A549 (cell line): ENCODE results near the gene KIFC1. TPM values are rescaled to one million over a fixed set of nuclear protein-coding genes. Genes with fewer than 3 reads are reported as not detected.

Experiments used
- ATAC-seq, 2 experiments: fragments of 200-7000 bp in 1 of 2; fragments of >200 bp in 1 of 2; cut with Nextera tagmentation in 1 of 2; cut with Tn5 transposase in 1 of 2; 3 replicates each; pipeline versions ENCODE4 v1.8.0 to v1.9.1; 2018 to 2020; ENCODE audit warnings: mild to moderate bottlenecking in 1 of 2, moderate library complexity in 1 of 2
- CTCF ChIA-PET: fragments of 300-600 bp; sonication (Branson Sonifier 250); formaldehyde crosslinking; extraction: SDS; loops from one replicate; lab custom pipeline; 2021; ENCODE audit warnings: antibody characterized with exemption, inconsistent platforms; lab: Yijun Ruan, JAX
- POLR2A ChIA-PET: fragments of 350-600 bp; formaldehyde crosslinking; extraction: SDS; loops from one replicate; lab custom pipeline; 2021; ENCODE audit warnings: antibody characterized with exemption, inconsistent platforms; lab: Yijun Ruan, JAX
- DNase-seq, 2 experiments: peaks; one replicate each; pipeline versions ENCODE4 v3.0.0 to v3.0.0-alpha.2; 2011 to 2016; ENCODE audit warnings: low read depth in 1 of 2, low spot score in 1 of 2
- FAIRE-seq: peaks from 2 replicates; lab custom pipeline; 2011; peaks lifted over from hg19 to GRCh38; lab: Jason Lieb, UNC
- H3K27ac ChIP-seq, 2 experiments: fragments of >200 bp; sonication (Bioruptor Twin); formaldehyde crosslinking; 3 replicates each; pipeline ENCODE4 v1.5.1; 2016 to 2017
- H3K4me1 ChIP-seq: fragments of >200 bp; sonication (Bioruptor Twin); formaldehyde crosslinking; 3 replicates; pipeline ENCODE4 v1.6.1; 2016
- H3K4me2 ChIP-seq: fragments of >200 bp; sonication (Bioruptor Twin); formaldehyde crosslinking; 3 replicates; pipeline ENCODE4 v1.6.1; 2016
- H3K4me3 ChIP-seq: fragments of >200 bp; sonication (Bioruptor Twin); formaldehyde crosslinking; 3 replicates; pipeline ENCODE4 v1.5.1; 2016
- H3K9me3 ChIP-seq: fragments of >200 bp; sonication (Bioruptor Twin); formaldehyde crosslinking; 3 replicates; pipeline ENCODE4 v1.6.1; 2016
- CBX2 ChIP-seq: fragments of 200-600 bp; sonication (generic); IDR thresholded peaks from 2 replicates; pipeline ENCODE4 v1.6.1; 2016; ENCODE audit warnings: low read depth, mild to moderate bottlenecking, borderline replicate concordance
- CHD4 ChIP-seq: fragments of 200-600 bp; sonication (generic); IDR thresholded peaks from 2 replicates; pipeline ENCODE4 v1.6.1; 2016; ENCODE audit warnings: antibody characterized with exemption, mild to moderate bottlenecking, borderline replicate concordance
- EHF ChIP-seq: fragments of 250-450 bp; sonication (Bioruptor Pico); IDR thresholded peaks from 2 replicates; pipeline ENCODE4 v1.5.0; 2020; ENCODE audit warnings: mild to moderate bottlenecking
- EP300 ChIP-seq, 2 experiments: fragments of >200 bp; sonication (Bioruptor Twin); formaldehyde crosslinking; IDR thresholded peaks; 2 replicates in 1 of 2; 3 replicates in 1 of 2; pipeline ENCODE4 v1.6.1; 2016 to 2017
- ESRRA ChIP-seq: fragments of 150-350 bp; IDR thresholded peaks from 2 replicates; pipeline ENCODE4 v1.6.1; 2014; ENCODE audit warnings: mild to moderate bottlenecking, low read length, borderline replicate concordance
- FOSB ChIP-seq: fragments of 250-450 bp; sonication (Bioruptor Pico); IDR thresholded peaks from 2 replicates; pipeline ENCODE4 v1.5.0; 2020; ENCODE audit warnings: mild to moderate bottlenecking, moderate library complexity
- FOXS1 ChIP-seq: fragments of 250-450 bp; sonication (Bioruptor Pico); IDR thresholded peaks from 2 replicates; pipeline ENCODE4 v1.5.0; 2020; ENCODE audit warnings: mild to moderate bottlenecking, moderate library complexity
- HOXA7 ChIP-seq: fragments of 250-450 bp; sonication (Bioruptor Pico); IDR thresholded peaks from 2 replicates; pipeline ENCODE4 v1.5.0; 2020; ENCODE audit warnings: mild to moderate bottlenecking, moderate library complexity
- HOXB13 ChIP-seq: fragments of 250-450 bp; sonication (Bioruptor Pico); IDR thresholded peaks from 2 replicates; pipeline ENCODE4 v1.5.0; 2020; ENCODE audit warnings: low read depth, mild to moderate bottlenecking, moderate library complexity
- JUN ChIP-seq, 2 experiments: fragments of >200 bp; sonication (Bioruptor Twin); formaldehyde crosslinking; IDR thresholded peaks; 2 replicates in 1 of 2; 3 replicates in 1 of 2; pipeline ENCODE4 v1.6.1; 2016 to 2017
- KDM5A ChIP-seq: fragments of 200-600 bp; sonication (generic); IDR thresholded peaks from 2 replicates; pipeline ENCODE4 v1.6.1; 2016; ENCODE audit warnings: antibody characterized with exemption, mild to moderate bottlenecking
- MAFK ChIP-seq: fragments of 450-650 bp; IDR thresholded peaks from 2 replicates; pipeline ENCODE4 v1.6.1; 2014; ENCODE audit not compliant: partially characterized antibody
- NFE2L2 ChIP-seq: fragments of 150-350 bp; conservative IDR thresholded peaks from 2 replicates; pipeline ENCODE4 v1.6.1; 2014; ENCODE audit warnings: low read length
- POLR2A ChIP-seq: IDR thresholded peaks from 2 replicates; pipeline ENCODE4 v1.6.1; 2012; ENCODE audit warnings: mild to moderate bottlenecking, low read length
- RAD21 ChIP-seq, 2 experiments: fragments of >200 bp in 1 of 2; sonication (Bioruptor Twin) in 1 of 2; formaldehyde crosslinking in 1 of 2; IDR thresholded peaks in 1 of 2; conservative IDR thresholded peaks in 1 of 2; 2 replicates in 1 of 2; 3 replicates in 1 of 2; pipeline ENCODE4 v1.6.1; 2012 to 2018; ENCODE audit warnings: inconsistent platforms in 1 of 2
- RFX5 ChIP-seq: fragments of 450-650 bp; IDR thresholded peaks from 2 replicates; pipeline ENCODE4 v1.7.1; 2014; ENCODE audit warnings: antibody characterized with exemption, mild to moderate bottlenecking, moderate library complexity
- SMC3 ChIP-seq: fragments of >200 bp; sonication (Bioruptor Twin); formaldehyde crosslinking; IDR thresholded peaks from 3 replicates; pipeline ENCODE4 v1.6.1; 2018; ENCODE audit warnings: inconsistent platforms
- ZFP36 ChIP-seq: fragments of 450-650 bp; IDR thresholded peaks from 2 replicates; pipeline ENCODE4 v1.6.1; 2014; ENCODE audit warnings: borderline replicate concordance; ENCODE audit not compliant: partially characterized antibody
- ZNF302 ChIP-seq: fragments of 250-450 bp; sonication (Bioruptor Pico); IDR thresholded peaks from 2 replicates; pipeline ENCODE4 v1.9.0; 2021; ENCODE audit warnings: inconsistent platforms, mild to moderate bottlenecking, moderate library complexity
- WGBS: methylation state at CpG from one replicate; pipeline ENCODE4 v1.1.6; 2017; ENCODE audit errors: missing lambda C conversion rate; 5-methylcytosine and 5-hydroxymethylcytosine counted together
- polyA plus RNA-seq, 4 experiments: library from polyadenylated mRNA; depleted of rRNA in 3 of 4; stranded (reverse); fragments of >200 nt; fragmentation: RNase III in 1 of 4; extraction: RNeasy Plus Mini Kit Qiagen cat#74134 plus additional on column Dnase treatment in 1 of 4; gene quantifications; 2 replicates in 3 of 4; 3 replicates in 1 of 4; pipeline ENCODE4 v1.2.3, GENCODE V29; 2011 to 2017
- TF ChIP-seq, protein P1 (sequence below): IDR thresholded peaks from 2 replicates; pipeline ENCODE4 v1.6.1; 2012; ENCODE audit warnings: low read depth, borderline replicate concordance
- TF ChIP-seq, protein P2 (sequence below): fragments of 200-600 bp; sonication (generic); IDR thresholded peaks from 2 replicates; pipeline ENCODE4 v1.6.1; 2016; ENCODE audit warnings: antibody characterized with exemption, mild to moderate bottlenecking, moderate library complexity
- TF ChIP-seq, protein P3 (sequence below): fragments of >200 bp; sonication (Bioruptor Twin); formaldehyde crosslinking; IDR thresholded peaks from 3 replicates; pipeline ENCODE4 v1.5.1; 2016
- TF ChIP-seq, protein P4 (sequence below): fragments of 250-450 bp; sonication (Bioruptor Pico); IDR thresholded peaks from 2 replicates; pipeline ENCODE4 v1.5.0; 2020; ENCODE audit warnings: low read depth, mild to moderate bottlenecking, moderate library complexity
- TF ChIP-seq, protein P5 (sequence below): fragments of >200 bp; sonication (Bioruptor Twin); formaldehyde crosslinking; IDR thresholded peaks from 2 replicates; pipeline ENCODE4 v1.6.1; 2016
- TF ChIP-seq, protein P6 (sequence below): IDR thresholded peaks from 2 replicates; pipeline ENCODE4 v1.6.1; 2012
- TF ChIP-seq, protein P7 (sequence below): fragments of 450-650 bp; IDR thresholded peaks from 2 replicates; pipeline ENCODE4 v1.6.1; 2014; ENCODE audit warnings: antibody characterized with exemption

KIFC1 gene
- polyA plus RNA-seq, 2 of the 4 experiments (the other 2 are of a cell fraction) = 23.9 to 30.5 TPM

DNA sequence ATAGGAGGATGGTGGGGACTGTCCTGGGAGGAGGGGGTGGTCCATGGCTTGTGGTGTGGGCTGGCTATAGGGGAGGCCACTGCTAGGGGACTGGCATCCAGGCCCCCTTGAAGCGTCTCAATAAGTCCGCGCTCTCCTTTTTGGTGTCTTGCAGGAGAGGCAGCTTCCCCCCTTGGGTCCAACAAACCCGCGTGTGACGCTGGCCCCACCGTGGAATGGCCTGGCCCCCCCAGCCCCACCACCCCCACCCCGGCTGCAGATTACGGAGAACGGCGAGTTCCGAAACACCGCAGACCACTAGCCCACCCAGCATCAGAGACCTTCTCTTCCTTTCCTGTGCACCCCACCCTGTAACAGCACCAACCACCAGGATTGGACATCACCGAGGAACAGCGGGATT lies 60.0 kb downstream of the KIFC1 start:
- ChIA-PET CTCF (interaction anchor here (1.0 kb wide), 1 partner anchor 249 kb away, joined by 3 read pairs; no protein-coding TSS in a partner anchor), POLR2A (no interaction called here)
- TF ChIP-seq, protein P1, sequence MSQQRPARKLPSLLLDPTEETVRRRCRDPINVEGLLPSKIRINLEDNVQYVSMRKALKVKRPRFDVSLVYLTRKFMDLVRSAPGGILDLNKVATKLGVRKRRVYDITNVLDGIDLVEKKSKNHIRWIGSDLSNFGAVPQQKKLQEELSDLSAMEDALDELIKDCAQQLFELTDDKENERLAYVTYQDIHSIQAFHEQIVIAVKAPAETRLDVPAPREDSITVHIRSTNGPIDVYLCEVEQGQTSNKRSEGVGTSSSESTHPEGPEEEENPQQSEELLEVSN = no peak
- TF ChIP-seq, protein P2, sequence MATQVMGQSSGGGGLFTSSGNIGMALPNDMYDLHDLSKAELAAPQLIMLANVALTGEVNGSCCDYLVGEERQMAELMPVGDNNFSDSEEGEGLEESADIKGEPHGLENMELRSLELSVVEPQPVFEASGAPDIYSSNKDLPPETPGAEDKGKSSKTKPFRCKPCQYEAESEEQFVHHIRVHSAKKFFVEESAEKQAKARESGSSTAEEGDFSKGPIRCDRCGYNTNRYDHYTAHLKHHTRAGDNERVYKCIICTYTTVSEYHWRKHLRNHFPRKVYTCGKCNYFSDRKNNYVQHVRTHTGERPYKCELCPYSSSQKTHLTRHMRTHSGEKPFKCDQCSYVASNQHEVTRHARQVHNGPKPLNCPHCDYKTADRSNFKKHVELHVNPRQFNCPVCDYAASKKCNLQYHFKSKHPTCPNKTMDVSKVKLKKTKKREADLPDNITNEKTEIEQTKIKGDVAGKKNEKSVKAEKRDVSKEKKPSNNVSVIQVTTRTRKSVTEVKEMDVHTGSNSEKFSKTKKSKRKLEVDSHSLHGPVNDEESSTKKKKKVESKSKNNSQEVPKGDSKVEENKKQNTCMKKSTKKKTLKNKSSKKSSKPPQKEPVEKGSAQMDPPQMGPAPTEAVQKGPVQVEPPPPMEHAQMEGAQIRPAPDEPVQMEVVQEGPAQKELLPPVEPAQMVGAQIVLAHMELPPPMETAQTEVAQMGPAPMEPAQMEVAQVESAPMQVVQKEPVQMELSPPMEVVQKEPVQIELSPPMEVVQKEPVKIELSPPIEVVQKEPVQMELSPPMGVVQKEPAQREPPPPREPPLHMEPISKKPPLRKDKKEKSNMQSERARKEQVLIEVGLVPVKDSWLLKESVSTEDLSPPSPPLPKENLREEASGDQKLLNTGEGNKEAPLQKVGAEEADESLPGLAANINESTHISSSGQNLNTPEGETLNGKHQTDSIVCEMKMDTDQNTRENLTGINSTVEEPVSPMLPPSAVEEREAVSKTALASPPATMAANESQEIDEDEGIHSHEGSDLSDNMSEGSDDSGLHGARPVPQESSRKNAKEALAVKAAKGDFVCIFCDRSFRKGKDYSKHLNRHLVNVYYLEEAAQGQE = no peak
- no peak for TF ChIP-seq CHD4
- TF ChIP-seq MAFK = no peak
- TF ChIP-seq, protein P3, sequence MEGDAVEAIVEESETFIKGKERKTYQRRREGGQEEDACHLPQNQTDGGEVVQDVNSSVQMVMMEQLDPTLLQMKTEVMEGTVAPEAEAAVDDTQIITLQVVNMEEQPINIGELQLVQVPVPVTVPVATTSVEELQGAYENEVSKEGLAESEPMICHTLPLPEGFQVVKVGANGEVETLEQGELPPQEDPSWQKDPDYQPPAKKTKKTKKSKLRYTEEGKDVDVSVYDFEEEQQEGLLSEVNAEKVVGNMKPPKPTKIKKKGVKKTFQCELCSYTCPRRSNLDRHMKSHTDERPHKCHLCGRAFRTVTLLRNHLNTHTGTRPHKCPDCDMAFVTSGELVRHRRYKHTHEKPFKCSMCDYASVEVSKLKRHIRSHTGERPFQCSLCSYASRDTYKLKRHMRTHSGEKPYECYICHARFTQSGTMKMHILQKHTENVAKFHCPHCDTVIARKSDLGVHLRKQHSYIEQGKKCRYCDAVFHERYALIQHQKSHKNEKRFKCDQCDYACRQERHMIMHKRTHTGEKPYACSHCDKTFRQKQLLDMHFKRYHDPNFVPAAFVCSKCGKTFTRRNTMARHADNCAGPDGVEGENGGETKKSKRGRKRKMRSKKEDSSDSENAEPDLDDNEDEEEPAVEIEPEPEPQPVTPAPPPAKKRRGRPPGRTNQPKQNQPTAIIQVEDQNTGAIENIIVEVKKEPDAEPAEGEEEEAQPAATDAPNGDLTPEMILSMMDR = no peak
- no peak for TF ChIP-seq FOSB (CRISPR knock-in tag)
- TF ChIP-seq, protein P4, sequence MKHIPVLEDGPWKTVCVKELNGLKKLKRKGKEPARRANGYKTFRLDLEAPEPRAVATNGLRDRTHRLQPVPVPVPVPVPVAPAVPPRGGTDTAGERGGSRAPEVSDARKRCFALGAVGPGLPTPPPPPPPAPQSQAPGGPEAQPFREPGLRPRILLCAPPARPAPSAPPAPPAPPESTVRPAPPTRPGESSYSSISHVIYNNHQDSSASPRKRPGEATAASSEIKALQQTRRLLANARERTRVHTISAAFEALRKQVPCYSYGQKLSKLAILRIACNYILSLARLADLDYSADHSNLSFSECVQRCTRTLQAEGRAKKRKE (CRISPR knock-in tag) = no peak
- TF ChIP-seq EHF = no peak
- no peak for TF ChIP-seq FOXS1 (CRISPR knock-in tag)
- TF ChIP-seq ZNF302 = no peak
- TF ChIP-seq, protein P5, sequence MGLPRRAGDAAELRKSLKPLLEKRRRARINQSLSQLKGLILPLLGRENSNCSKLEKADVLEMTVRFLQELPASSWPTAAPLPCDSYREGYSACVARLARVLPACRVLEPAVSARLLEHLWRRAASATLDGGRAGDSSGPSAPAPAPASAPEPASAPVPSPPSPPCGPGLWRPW = no peak
- TF ChIP-seq EP300 (IDR thresholded peaks at IDR 0.05) = no peak
- TF ChIP-seq HOXA7 = no peak
- 97% methylated on average over 14 of the region's 15 CpGs for WGBS
- H3K4me2 ChIP-seq = no peak overlapping the region
- H3K9me3 ChIP-seq = no peaks in the 10 kb centered on the region
- no peak for ATAC-seq
- H3K4me1 ChIP-seq = peaks cover 10% of the 10 kb centered on the region; the same call in 2 of the 3 replicates
- no peak for DNase-seq
- H3K27ac ChIP-seq = no peak overlapping the region
- H3K4me3 ChIP-seq = no peak overlapping the region
- no peak for FAIRE-seq

DNA sequence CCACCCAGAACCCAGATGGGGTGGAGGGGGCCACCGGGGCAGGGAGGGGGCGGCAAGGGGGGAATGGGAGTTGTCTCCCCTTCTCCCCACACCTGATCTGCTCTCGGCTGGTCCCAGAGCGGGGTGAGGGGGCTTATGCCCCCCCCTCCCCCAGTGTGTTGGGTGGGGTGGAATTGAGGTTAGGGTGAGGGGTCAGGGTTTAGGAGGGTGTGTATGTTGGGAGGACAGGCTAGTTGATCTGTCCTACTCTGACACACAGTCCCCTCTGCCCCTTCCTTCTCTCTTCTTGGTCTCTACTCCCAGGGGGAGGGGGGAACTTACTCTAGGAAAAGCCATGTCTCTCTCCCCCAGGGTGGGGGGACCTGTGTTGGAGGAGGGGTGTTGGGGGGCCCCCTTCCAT lies 60.9 kb downstream of the KIFC1 start:
- TF ChIP-seq KDM5A (no peak), POLR2A (no peak), RFX5 (no peak), HOXA7 (no peak), HOXB13 (CRISPR knock-in tag) (no peak), FOXS1 (CRISPR knock-in tag) (no peak), ESRRA (no peak), CBX2 (no peak), NFE2L2 (no peak), SMC3 (no peak), ZFP36 (no peak), EHF (no peak), RAD21 (conservative IDR thresholded peaks at IDR 0.05 in 1 of 2, IDR thresholded peaks at IDR 0.05 in 1 of 2) (no peak), JUN (IDR thresholded peaks at IDR 0.05) (no peak)
- TF ChIP-seq, protein P6, sequence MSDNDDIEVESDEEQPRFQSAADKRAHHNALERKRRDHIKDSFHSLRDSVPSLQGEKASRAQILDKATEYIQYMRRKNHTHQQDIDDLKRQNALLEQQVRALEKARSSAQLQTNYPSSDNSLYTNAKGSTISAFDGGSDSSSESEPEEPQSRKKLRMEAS = no peak
- TF ChIP-seq, protein P7, sequence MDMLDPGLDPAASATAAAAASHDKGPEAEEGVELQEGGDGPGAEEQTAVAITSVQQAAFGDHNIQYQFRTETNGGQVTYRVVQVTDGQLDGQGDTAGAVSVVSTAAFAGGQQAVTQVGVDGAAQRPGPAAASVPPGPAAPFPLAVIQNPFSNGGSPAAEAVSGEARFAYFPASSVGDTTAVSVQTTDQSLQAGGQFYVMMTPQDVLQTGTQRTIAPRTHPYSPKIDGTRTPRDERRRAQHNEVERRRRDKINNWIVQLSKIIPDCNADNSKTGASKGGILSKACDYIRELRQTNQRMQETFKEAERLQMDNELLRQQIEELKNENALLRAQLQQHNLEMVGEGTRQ = no peak
- no peak for ATAC-seq
- Histone ChIP-seq H3K4me1 (peaks cover 10% of the 10 kb centered on the region; the same call in 2 of the 3 replicates), H3K4me3 (no peak overlapping the region), H3K9me3 (no peaks in the 10 kb centered on the region), H3K4me2 (no peak overlapping the region), H3K27ac (no peak overlapping the region)
- CTCF ChIA-PET = no interaction called here
- DNase-seq = no peak
- POLR2A ChIA-PET = interaction anchor here (0.7 kb wide), 1 partner anchor 171 kb away, joined by 4 read pairs; no protein-coding TSS in a partner anchor
- no peak for FAIRE-seq
- 80% methylated on average over 1 of the region's 4 CpGs for WGBS
